Jurkat, Clone E6-1 (cell line): ENCODE results near the gene TIPARP.

ENCODE experiments used
- DNase-seq: peaks from one replicate; pipeline ENCODE4 v3.0.0-alpha.2; 2011; ENCODE audit warnings: low read depth, low spot score
- H3K4me3 ChIP-seq: 2 replicates; pipeline ENCODE4 v1.5.1; 2011; ENCODE audit warnings: mild to moderate bottlenecking, low read length, control low read depth, moderate library complexity

The TIPARP gene

GRCh38 chr3:156673732-156674045 is 701 bp upstream of the TIPARP start:
- DNase-seq: no peak
- H3K4me3 ChIP-seq: peak overlapping the region; percentile 68

GRCh38 chr3:156674911-156675829 is 780 bp downstream of the TIPARP start:
- H3K4me3 ChIP-seq: peak overlapping the region; percentile 68
- no peak for DNase-seq

DNA sequence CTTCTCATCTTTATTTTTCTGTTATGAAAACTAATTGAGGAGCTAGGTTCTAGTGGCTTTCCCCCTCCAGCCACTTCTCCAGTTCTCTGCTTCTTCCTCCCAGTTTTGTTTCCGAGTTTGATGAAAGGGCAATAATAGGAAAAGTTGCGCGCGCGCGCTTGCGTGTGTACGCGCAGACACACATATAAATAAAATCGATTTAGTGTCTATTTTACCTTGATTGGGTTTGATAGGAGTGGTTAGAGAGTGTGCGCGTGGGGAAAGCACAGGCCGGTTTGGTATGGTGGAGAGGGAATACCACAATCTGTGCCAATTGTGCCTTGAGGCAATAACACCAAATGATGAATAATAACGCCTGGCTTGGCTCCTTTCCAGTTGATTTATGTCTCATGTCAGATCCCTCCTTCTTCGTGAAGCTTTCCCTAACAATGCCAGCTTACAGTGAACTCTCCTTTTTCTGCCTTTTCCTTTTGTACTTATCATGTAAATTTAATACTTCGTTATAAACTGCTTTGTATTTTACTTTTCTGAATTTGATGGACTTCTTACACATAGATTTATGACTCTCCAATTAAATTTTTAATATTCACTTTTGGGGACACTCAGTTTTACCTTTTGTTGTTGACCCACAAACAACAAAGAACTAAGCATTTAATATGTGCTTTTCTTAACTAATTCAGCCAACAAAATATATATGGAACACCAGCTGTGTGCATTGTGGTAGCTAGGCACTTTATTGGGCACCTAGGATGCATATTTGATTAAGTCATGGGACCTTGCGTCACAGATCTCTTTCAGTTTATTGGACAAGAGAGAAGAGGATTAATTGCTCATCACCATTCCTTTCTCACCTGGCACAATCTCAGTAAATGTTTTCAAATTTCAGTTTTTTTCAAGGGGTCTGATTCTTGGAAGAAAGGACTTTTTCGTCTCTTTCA is 1.7 kb downstream of the TIPARP start:
- no peak for DNase-seq
- H3K4me3 ChIP-seq: peak overlapping the region; percentile 68

GRCh38 chr3:156676768-156677479 is 2.5 kb downstream of the TIPARP start:
- DNase-seq: peak; percentile 67
- no peak overlapping the region for H3K4me3 ChIP-seq

- no peak overlapping the region for H3K4me3 ChIP-seq
- no peak for DNase-seq
These were observed 3.1 kb downstream of the TIPARP start for GRCh38 chr3:156677536-156677935.

GRCh38 chr3:156678197-156678596 is 3.8 kb downstream of the TIPARP start:
- H3K4me3 ChIP-seq: no peak overlapping the region

GRCh38 chr3:156680243-156680914 is 6.0 kb downstream of the TIPARP start:
- no peak overlapping the region for H3K4me3 ChIP-seq
- no peak for DNase-seq

More at GRCh38 chr3:156678197-156678596, 3.8 kb downstream of the TIPARP start:
- DNase-seq: no peak

- DNase-seq: no peak
- no peak overlapping the region for H3K4me3 ChIP-seq
These were observed 6.6 kb downstream of the TIPARP start for GRCh38 chr3:156681002-156681401.

DNA sequence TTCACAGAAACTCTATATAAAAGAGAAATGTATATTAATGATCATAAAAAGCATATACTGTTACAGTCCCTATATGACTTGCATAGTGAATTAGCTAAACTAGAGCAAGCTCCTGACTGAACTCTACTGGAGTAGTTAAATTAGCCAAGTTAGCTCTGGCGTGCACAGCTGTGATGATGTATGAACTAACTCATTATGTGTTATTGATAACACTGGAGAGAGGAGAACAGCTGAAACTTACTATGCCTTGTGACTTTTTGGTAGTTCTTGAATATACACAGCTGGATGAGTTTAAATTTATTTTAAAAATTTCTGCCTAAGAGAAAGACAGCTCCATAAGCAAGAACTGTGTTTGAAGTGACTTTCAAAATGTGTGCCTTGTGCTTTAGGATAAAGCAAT is 8.1 kb downstream of the TIPARP start:
- no peak for DNase-seq
- H3K4me3 ChIP-seq: no peak overlapping the region

DNA sequence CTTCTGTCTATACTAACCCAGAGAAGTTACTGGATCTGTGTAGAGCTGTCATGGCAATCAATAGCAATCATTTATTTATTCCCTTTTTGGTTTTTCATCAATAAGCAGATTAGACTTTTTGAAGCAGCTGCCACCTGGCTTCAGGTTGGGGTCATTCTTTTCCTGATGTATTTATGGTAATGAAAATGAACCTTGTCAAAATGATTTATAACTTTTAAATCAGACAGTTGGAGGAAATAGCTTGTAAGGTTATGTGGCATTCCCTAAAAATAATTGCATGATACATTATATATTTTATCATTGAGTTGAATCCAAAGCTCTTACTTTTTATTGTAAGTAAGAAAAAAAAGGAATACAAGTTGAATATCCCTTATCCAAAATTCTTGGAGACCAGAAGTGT is 8.6 kb downstream of the TIPARP start:
- no peak overlapping the region for H3K4me3 ChIP-seq
- DNase-seq: no peak

- H3K4me3 ChIP-seq: no peak overlapping the region
- no peak for DNase-seq
These were observed 10.8 kb downstream of the TIPARP start for GRCh38 chr3:156685198-156685597.

DNA sequence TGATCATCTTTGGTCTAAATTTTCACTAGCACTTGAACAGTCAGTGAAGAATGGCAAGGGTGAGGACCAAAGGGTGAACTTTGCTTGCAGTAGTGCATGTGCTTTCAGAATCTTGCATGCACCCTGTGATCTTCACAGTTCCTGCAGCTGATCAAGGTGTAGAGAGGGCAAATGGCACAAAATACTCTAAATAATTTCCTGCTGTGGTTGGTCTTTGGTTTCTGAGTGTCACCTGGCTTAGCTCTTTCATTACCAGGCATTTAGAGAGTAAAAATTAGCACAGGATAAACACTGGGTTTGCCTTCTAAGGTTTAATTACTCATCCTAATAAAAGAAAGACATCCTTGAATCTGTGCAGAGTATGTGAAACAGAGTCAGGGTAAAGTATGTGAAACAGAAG is 11.4 kb downstream of the TIPARP start:
- H3K4me3 ChIP-seq: no peak overlapping the region
- no peak for DNase-seq

GRCh38 chr3:156687023-156687422 is 12.6 kb downstream of the TIPARP start:
- H3K4me3 ChIP-seq: no peak overlapping the region
- DNase-seq: no peak

DNA sequence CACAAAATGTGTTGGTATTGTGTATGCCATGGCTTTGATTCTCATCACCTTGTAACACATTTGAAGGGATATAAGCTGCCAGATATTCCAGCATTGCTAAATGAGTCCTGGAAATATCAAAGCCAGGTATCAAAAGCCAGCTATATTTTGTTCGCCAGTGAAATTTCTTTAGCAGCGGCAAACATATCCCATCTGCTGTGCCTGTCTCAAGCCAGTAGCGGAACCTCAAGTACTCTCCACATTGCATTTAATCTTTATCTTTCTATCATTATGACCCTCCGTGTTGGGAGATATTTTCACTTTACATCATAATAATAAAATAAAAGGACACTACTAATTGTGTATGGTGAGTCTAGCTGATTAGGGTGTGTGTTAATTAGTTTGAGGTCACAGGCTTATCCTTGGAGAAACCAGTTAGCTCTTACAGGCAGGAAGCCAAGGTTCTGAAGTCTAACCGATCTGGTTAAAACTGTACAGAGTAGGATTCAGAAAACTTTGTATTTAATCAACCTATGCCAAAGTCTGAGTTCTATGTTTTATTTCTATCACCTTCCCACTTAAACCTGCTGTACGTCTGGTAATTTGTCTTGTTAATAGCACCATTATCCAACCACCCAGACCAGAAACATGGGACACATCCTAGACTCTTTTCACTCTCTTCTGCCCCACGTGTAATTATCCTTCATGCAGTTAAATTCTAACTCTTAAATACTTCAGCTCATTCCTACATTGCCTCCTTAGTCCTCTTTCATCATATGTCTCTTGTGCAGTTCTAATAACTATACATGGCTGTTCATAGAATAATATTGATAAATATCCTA is 14.5 kb downstream of the TIPARP start:
- DNase-seq: no peak
- H3K4me3 ChIP-seq: no peak overlapping the region

- no peak overlapping the region for H3K4me3 ChIP-seq
- DNase-seq: no peak
These were observed 15.2 kb downstream of the TIPARP start for GRCh38 chr3:156689608-156690007.

GRCh38 chr3:156691920-156692319 is 17.5 kb downstream of the TIPARP start:
- H3K4me3 ChIP-seq: no peak overlapping the region
- DNase-seq: no peak

- DNase-seq: no peak
- H3K4me3 ChIP-seq: no peak overlapping the region
These were observed 18.8 kb downstream of the TIPARP start for GRCh38 chr3:156693166-156693565.

DNA sequence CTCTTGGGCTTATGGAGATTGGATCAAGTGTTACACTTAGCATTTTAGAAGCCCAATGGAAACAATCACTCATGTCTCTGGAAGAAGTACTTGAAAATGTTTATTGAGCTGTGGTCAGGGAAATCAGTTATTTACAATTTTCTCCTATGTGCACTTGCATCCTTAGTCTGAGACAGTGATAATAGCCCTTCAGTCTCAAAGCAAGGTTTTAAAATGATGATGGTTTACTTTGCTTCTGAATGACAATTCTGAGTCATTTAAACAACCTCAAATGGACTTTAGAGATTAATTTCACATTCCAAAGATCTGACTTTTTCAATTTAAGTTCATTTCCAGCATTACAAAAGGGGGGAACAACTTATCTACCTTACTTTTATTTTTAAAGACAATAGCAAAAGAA is 20.1 kb downstream of the TIPARP start:
- H3K4me3 ChIP-seq: no peak overlapping the region
- DNase-seq: no peak
